ENCODE results near the gene SLX4.

GRCh38 chr16:3591991-3592390 is 19.4 kb downstream of the SLX4 start:
- TF ChIP-seq, protein P1, sequence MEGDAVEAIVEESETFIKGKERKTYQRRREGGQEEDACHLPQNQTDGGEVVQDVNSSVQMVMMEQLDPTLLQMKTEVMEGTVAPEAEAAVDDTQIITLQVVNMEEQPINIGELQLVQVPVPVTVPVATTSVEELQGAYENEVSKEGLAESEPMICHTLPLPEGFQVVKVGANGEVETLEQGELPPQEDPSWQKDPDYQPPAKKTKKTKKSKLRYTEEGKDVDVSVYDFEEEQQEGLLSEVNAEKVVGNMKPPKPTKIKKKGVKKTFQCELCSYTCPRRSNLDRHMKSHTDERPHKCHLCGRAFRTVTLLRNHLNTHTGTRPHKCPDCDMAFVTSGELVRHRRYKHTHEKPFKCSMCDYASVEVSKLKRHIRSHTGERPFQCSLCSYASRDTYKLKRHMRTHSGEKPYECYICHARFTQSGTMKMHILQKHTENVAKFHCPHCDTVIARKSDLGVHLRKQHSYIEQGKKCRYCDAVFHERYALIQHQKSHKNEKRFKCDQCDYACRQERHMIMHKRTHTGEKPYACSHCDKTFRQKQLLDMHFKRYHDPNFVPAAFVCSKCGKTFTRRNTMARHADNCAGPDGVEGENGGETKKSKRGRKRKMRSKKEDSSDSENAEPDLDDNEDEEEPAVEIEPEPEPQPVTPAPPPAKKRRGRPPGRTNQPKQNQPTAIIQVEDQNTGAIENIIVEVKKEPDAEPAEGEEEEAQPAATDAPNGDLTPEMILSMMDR (IDR thresholded peaks at IDR 0.05), result no peak
- no peak for TF ChIP-seq POLR2A (IDR thresholded peaks at IDR 0.05)
